ENCODE data around the gene ICAM1.

The ICAM1 gene

GRCh38 chr19:10260141-10260584 lies 10.8 kb upstream of the ICAM1 start:
- TF ChIP-seq POLR2A (IDR thresholded peaks at IDR 0.05; ENCODE audit: low read depth, low read length) (peak; percentile 56), TAF1 (IDR thresholded peaks at IDR 0.05; ENCODE audit: borderline replicate concordance, low read depth, low read length) (no peak), POLR2AphosphoS5 (IDR thresholded peaks at IDR 0.05; ENCODE audit: low read depth, low read length) (peak; percentile 66; the same call in 1 of the 2 replicates)
- DNase-seq (ENCODE audit: insufficient read length) (no peak), FAIRE-seq (peak; percentile 62)

GRCh38 chr19:10262771-10263170 lies 8.1 kb upstream of the ICAM1 start:
- DNase-seq (ENCODE audit: insufficient read length) (no peak), FAIRE-seq (no peak)
- TF ChIP-seq POLR2A (IDR thresholded peaks at IDR 0.05; ENCODE audit: low read depth, low read length) (no peak), TAF1 (IDR thresholded peaks at IDR 0.05; ENCODE audit: borderline replicate concordance, low read depth, low read length) (no peak)

GRCh38 chr19:10266706-10267105 lies 4.2 kb upstream of the ICAM1 start:
- TF ChIP-seq POLR2A (IDR thresholded peaks at IDR 0.05; ENCODE audit: low read depth, low read length) (no peak), POLR2AphosphoS5 (IDR thresholded peaks at IDR 0.05; ENCODE audit: low read depth, low read length) (no peak), TAF1 (IDR thresholded peaks at IDR 0.05; ENCODE audit: borderline replicate concordance, low read depth, low read length) (no peak)
- no peak for FAIRE-seq
- DNase-seq (ENCODE audit: insufficient read length), result no peak

GRCh38 chr19:10268071-10268470 lies 2.8 kb upstream of the ICAM1 start:
- TF ChIP-seq POLR2A (IDR thresholded peaks at IDR 0.05; ENCODE audit: low read depth, low read length) (no peak), POLR2AphosphoS5 (IDR thresholded peaks at IDR 0.05; ENCODE audit: low read depth, low read length) (no peak), TAF1 (IDR thresholded peaks at IDR 0.05; ENCODE audit: borderline replicate concordance, low read depth, low read length) (no peak)
- no peak for FAIRE-seq
- no peak for DNase-seq (ENCODE audit: insufficient read length)

GRCh38 chr19:10269333-10270179 lies 1.4 kb upstream of the ICAM1 start:
- TF ChIP-seq POLR2AphosphoS5 (IDR thresholded peaks at IDR 0.05; ENCODE audit: low read depth, low read length), result no peak
- peak; percentile 26; the same call in 1 of the 2 replicates for TF ChIP-seq TAF1 (IDR thresholded peaks at IDR 0.05; ENCODE audit: borderline replicate concordance, low read depth, low read length)
- TF ChIP-seq POLR2A (IDR thresholded peaks at IDR 0.05; ENCODE audit: low read depth, low read length), result no peak; the same call in 1 of the 2 replicates
- FAIRE-seq, result peak; percentile 90
- DNase-seq (ENCODE audit: insufficient read length), result no peak

- peak; percentile 74 for FAIRE-seq
- no peak for TF ChIP-seq TAF1 (IDR thresholded peaks at IDR 0.05; ENCODE audit: borderline replicate concordance, low read depth, low read length)
- TF ChIP-seq POLR2A (IDR thresholded peaks at IDR 0.05; ENCODE audit: low read depth, low read length), result no peak
- TF ChIP-seq POLR2AphosphoS5 (IDR thresholded peaks at IDR 0.05; ENCODE audit: low read depth, low read length), result no peak
- DNase-seq (ENCODE audit: insufficient read length), result no peak
Observed at GRCh38 chr19:10270180-10270615, 722 bp upstream of the ICAM1 start.

- peak; percentile 74 for FAIRE-seq
- no peak for DNase-seq (ENCODE audit: insufficient read length)
- 0 out of 2 replicates have a peak, but pooled peaks have one; percentile 37 for TF ChIP-seq POLR2A (IDR thresholded peaks at IDR 0.05; ENCODE audit: low read depth, low read length)
- peak; percentile 42; the same call in 1 of the 2 replicates for TF ChIP-seq TAF1 (IDR thresholded peaks at IDR 0.05; ENCODE audit: borderline replicate concordance, low read depth, low read length)
- peak; percentile 55; the same call in 1 of the 2 replicates for TF ChIP-seq POLR2AphosphoS5 (IDR thresholded peaks at IDR 0.05; ENCODE audit: low read depth, low read length)
Observed at GRCh38 chr19:10271543-10272086, 695 bp downstream of the ICAM1 start.

- FAIRE-seq, result no peak
- DNase-seq (ENCODE audit: insufficient read length), result no peak
- no peak for TF ChIP-seq POLR2A (IDR thresholded peaks at IDR 0.05; ENCODE audit: low read depth, low read length)
- TF ChIP-seq POLR2AphosphoS5 (IDR thresholded peaks at IDR 0.05; ENCODE audit: low read depth, low read length), result no peak
- no peak for TF ChIP-seq TAF1 (IDR thresholded peaks at IDR 0.05; ENCODE audit: borderline replicate concordance, low read depth, low read length)
Observed at GRCh38 chr19:10274589-10274988, 3.7 kb downstream of the ICAM1 start.

- DNase-seq (ENCODE audit: insufficient read length) (no peak), FAIRE-seq (no peak)
- peak; percentile 67; the same call in 1 of the 2 replicates for TF ChIP-seq POLR2AphosphoS5 (IDR thresholded peaks at IDR 0.05; ENCODE audit: low read depth, low read length)
- TF ChIP-seq POLR2A (IDR thresholded peaks at IDR 0.05; ENCODE audit: low read depth, low read length), result 0 out of 2 replicates have a peak, but pooled peaks have one; percentile 28
- no peak for TF ChIP-seq TAF1 (IDR thresholded peaks at IDR 0.05; ENCODE audit: borderline replicate concordance, low read depth, low read length)
Observed at GRCh38 chr19:10277795-10278589, 7.1 kb downstream of the ICAM1 start.

- FAIRE-seq (no peak), DNase-seq (ENCODE audit: insufficient read length) (no peak)
- no peak for TF ChIP-seq TAF1 (IDR thresholded peaks at IDR 0.05; ENCODE audit: borderline replicate concordance, low read depth, low read length)
- TF ChIP-seq POLR2AphosphoS5 (IDR thresholded peaks at IDR 0.05; ENCODE audit: low read depth, low read length), result no peak
- TF ChIP-seq POLR2A (IDR thresholded peaks at IDR 0.05; ENCODE audit: low read depth, low read length), result no peak
Observed at GRCh38 chr19:10278935-10279334, 8.0 kb downstream of the ICAM1 start.
